ENCODE results near the gene GYS1.
"Not testable (repeated sequence)": the region's sequence is repeated elsewhere in the genome, so short reads cannot be mapped to it uniquely, and the experiment has no call there.

DNA sequence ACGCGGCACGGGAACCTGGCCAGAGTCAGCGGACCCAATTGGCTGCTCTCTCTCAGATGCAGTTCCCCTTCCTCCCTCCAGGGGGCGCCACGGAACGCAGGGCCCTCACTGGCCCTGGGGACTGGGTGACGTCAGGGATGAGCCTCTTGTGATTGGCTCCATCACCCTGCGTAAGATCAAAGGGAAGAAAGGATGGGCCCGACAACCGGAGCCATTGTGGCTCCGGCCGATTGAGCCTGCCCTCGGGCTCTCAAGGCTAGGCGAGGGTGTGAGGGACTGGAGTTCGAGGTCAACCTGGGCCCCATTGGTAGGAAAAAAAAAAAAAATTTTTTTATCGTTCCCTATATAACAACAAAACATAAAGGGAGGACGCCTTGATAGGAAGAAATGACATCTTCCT is 43.7 kb upstream of the GYS1 start, which contains the start of gene CGB1:
- TF ChIP-seq, protein P1, sequence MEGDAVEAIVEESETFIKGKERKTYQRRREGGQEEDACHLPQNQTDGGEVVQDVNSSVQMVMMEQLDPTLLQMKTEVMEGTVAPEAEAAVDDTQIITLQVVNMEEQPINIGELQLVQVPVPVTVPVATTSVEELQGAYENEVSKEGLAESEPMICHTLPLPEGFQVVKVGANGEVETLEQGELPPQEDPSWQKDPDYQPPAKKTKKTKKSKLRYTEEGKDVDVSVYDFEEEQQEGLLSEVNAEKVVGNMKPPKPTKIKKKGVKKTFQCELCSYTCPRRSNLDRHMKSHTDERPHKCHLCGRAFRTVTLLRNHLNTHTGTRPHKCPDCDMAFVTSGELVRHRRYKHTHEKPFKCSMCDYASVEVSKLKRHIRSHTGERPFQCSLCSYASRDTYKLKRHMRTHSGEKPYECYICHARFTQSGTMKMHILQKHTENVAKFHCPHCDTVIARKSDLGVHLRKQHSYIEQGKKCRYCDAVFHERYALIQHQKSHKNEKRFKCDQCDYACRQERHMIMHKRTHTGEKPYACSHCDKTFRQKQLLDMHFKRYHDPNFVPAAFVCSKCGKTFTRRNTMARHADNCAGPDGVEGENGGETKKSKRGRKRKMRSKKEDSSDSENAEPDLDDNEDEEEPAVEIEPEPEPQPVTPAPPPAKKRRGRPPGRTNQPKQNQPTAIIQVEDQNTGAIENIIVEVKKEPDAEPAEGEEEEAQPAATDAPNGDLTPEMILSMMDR (conservative IDR thresholded peaks at IDR 0.05 in 1 of 2, IDR thresholded peaks at IDR 0.05 in 1 of 2; ENCODE audit: extremely low read depth in 1 of 2, insufficient read depth in 1 of 2, low read depth in 1 of 2, low read length in 2 of 2), result peak; percentile 30 to 59
- not testable (repeated sequence) for TF ChIP-seq EZH2 (IDR thresholded peaks at IDR 0.05; ENCODE audit: borderline replicate concordance, low read length)

Data from mammary epithelial cell (primary cell).